ENCODE results near the gene PRSS16.

DNA sequence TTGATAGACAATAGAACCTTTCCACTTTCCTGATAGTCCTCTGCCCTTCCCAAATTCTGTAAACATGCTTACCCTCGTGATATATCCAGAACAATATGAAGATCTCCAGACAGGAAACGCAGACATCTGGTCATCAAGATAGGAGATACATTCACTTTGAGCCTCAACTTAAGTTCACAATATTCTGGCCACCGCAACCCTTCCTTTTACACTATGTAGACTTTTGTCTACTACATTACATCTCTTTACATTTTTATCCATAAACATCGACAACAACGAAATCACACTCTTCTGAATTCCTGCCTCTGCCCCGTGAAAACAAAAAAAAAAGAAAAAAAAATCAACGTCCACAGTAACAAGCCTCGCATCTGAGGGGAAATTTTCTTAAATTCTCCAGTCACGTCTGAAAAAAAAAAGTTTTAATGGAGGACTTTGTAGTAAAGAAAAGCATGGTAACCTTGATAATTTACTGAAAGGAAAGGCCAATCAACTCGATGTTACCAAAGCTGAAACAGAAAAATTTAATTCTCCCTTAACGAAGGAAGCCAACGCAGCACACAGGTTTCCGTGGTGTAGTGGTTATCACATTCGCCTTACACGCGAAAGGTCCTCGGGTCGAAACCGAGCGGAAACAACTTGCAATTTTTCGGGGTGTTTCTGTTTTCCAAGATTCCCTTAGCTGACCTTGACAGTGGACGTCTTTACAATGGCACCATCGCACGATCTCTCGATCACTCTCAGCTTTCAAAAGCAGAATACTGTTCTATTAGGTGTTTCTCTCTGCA, 42.8 kb downstream of the PRSS16 start:
- TF ChIP-seq CTCF (IDR thresholded peaks at IDR 0.05) (no peak), POLR2A (IDR thresholded peaks at IDR 0.05) (no peak)

Measured in lower leg skin (tissue), 3 donors.